ENCODE results near the gene HYAL3.

The HYAL3 gene

GRCh38 chr3:50327943-50328691 lies 28.9 kb upstream of the HYAL3 start, which contains the start of gene TUSC2:
Gene TUSC2, minus strand, starts transcription at chr3:50328223. Its CDS starts 124 bp downstream, at chr3:50328099.
- TF ChIP-seq EGR1 (IDR thresholded peaks at IDR 0.05) (peak; percentile 40; the same call in 1 of the 2 replicates), REST (IDR thresholded peaks at IDR 0.05; ENCODE audit: low read depth) (no peak), CREB1 (IDR thresholded peaks at IDR 0.05; ENCODE audit: low read depth) (peak; percentile 75), FOXM1 (IDR thresholded peaks at IDR 0.05; ENCODE audit: borderline replicate concordance, low read depth) (no peak), EP300 (IDR thresholded peaks at IDR 0.05; ENCODE audit: borderline replicate concordance) (peak; percentile 58), CEBPB (IDR thresholded peaks at IDR 0.05) (no peak), TCF12 (IDR thresholded peaks at IDR 0.05; ENCODE audit: low read depth) (0 out of 2 replicates have a peak, but pooled peaks have one; percentile 29), RAD21 (IDR thresholded peaks at IDR 0.05; ENCODE audit: low read depth) (no peak), USF1 (IDR thresholded peaks at IDR 0.05) (no peak), MAX (IDR thresholded peaks at IDR 0.05) (peak; percentile 78), TEAD4 (IDR thresholded peaks at IDR 0.05) (no peak), YY1 (IDR thresholded peaks at IDR 0.05; ENCODE audit: low read depth) (0 out of 2 replicates have a peak, but pooled peaks have one; percentile 63), ZBTB7A (IDR thresholded peaks at IDR 0.05; ENCODE audit: low read depth) (no peak), NFIC (IDR thresholded peaks at IDR 0.05) (no peak), TAF1 (IDR thresholded peaks at IDR 0.05; ENCODE audit: low read depth) (peak; percentile 76; the same call in 1 of the 2 replicates)

DNA sequence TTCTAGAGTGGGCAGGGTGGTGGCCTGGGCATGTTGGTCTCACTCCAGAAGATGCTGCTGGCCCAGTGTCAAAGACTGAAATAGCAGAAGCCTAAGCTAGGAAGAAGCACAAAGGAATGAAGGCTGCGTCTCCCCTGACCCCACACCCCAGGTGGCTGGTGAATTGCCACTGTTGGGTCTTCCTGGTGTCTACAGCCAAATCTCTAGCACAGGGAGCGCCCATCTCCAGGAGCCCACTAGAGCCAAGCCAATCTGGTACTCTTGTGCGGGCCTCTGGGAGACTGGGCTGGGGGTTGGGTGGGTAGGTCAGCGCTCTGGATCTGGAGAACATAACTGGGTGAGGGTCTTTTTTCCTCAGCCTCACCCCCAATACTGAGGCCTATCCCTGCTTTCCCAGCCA lies 27.9 kb upstream of the HYAL3 start:
- TF ChIP-seq FOXM1 (IDR thresholded peaks at IDR 0.05; ENCODE audit: borderline replicate concordance, low read depth) (no peak), RAD21 (IDR thresholded peaks at IDR 0.05; ENCODE audit: low read depth) (no peak), TAF1 (IDR thresholded peaks at IDR 0.05; ENCODE audit: low read depth) (no peak), TEAD4 (IDR thresholded peaks at IDR 0.05) (no peak), TCF12 (IDR thresholded peaks at IDR 0.05; ENCODE audit: low read depth) (no peak), CEBPB (IDR thresholded peaks at IDR 0.05) (no peak), NFIC (IDR thresholded peaks at IDR 0.05) (no peak), EP300 (IDR thresholded peaks at IDR 0.05; ENCODE audit: borderline replicate concordance) (no peak), ZBTB7A (IDR thresholded peaks at IDR 0.05; ENCODE audit: low read depth) (no peak), EGR1 (IDR thresholded peaks at IDR 0.05) (no peak), CREB1 (IDR thresholded peaks at IDR 0.05; ENCODE audit: low read depth) (no peak)

DNA sequence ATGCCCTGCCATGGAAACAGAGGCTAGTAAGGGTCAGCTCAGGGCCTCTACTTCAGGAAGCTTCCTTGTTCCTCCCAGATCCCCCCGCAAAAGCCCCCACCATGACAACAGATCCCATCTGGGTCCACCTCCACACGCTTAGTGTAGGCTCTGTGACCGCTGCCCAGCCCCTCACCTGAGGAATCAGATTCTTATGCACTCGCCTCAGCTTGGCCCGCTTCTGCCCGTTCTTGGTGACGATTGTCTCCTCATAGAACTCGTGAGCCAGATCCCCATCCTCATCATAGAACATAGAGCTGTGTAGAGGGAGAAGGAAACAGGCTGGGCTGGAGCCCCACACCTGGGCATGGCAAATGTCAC lies 27.0 kb upstream of the HYAL3 start:
- TF ChIP-seq EP300 (IDR thresholded peaks at IDR 0.05; ENCODE audit: borderline replicate concordance) (no peak), MAX (IDR thresholded peaks at IDR 0.05) (no peak), USF1 (IDR thresholded peaks at IDR 0.05) (no peak), FOXM1 (IDR thresholded peaks at IDR 0.05; ENCODE audit: borderline replicate concordance, low read depth) (no peak), TAF1 (IDR thresholded peaks at IDR 0.05; ENCODE audit: low read depth) (no peak), ZBTB7A (IDR thresholded peaks at IDR 0.05; ENCODE audit: low read depth) (no peak), REST (IDR thresholded peaks at IDR 0.05; ENCODE audit: low read depth) (no peak), TEAD4 (IDR thresholded peaks at IDR 0.05) (no peak), YY1 (IDR thresholded peaks at IDR 0.05; ENCODE audit: low read depth) (no peak), CEBPB (IDR thresholded peaks at IDR 0.05) (no peak), EGR1 (IDR thresholded peaks at IDR 0.05) (no peak), TCF12 (IDR thresholded peaks at IDR 0.05; ENCODE audit: low read depth) (no peak), CREB1 (IDR thresholded peaks at IDR 0.05; ENCODE audit: low read depth) (no peak), RAD21 (IDR thresholded peaks at IDR 0.05; ENCODE audit: low read depth) (no peak), NFIC (IDR thresholded peaks at IDR 0.05) (no peak)

DNA sequence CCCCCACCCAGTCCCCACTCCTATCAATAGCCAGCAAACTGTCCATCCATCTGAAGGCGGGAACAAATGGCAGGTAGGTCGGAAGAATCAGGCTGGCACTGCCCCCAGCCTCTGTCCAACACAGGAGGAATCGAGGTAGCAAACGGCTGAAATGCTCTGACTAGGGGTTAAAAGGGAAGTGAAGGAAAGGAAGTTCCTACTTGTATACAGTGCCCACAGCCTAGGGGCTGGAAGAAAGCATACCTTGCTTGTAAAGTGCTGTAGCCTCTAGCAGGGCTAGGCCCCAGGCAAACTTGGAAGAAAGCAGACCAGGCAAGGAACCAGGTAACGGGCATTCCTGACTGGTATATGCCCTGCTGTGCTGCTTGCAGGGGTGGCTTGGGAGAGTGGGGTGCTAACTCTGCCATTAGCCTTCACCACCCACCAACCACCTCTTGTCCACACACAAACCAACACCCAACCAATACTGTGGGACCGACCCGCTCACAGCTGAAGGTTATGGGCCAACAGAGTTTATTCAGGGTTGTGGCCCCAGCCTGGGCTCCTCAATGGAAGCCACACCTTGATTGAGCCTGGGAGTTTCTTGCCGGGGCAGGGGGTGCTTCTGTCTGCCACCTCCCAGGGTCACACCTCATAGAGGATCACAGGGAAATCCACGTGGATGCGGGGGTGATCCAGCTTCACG lies 26.4 kb upstream of the HYAL3 start:
- TF ChIP-seq EGR1 (IDR thresholded peaks at IDR 0.05) = no peak
- TF ChIP-seq TEAD4 (IDR thresholded peaks at IDR 0.05) = no peak
- no peak for TF ChIP-seq TCF12 (IDR thresholded peaks at IDR 0.05; ENCODE audit: low read depth)
- no peak for TF ChIP-seq RAD21 (IDR thresholded peaks at IDR 0.05; ENCODE audit: low read depth)

GRCh38 chr3:50325113-50325480 lies 25.9 kb upstream of the HYAL3 start:
- TF ChIP-seq EP300 (IDR thresholded peaks at IDR 0.05; ENCODE audit: borderline replicate concordance) (no peak), REST (IDR thresholded peaks at IDR 0.05; ENCODE audit: low read depth) (no peak)

All from Ishikawa (cell line).